Keratinocyte (primary cell): ENCODE measurements around the gene DLG2.

Experiments used
- CTCF ChIP-seq, 3 experiments: IDR thresholded peaks in 1 of 3; conservative IDR thresholded peaks in 1 of 3; optimal IDR thresholded peaks in 1 of 3; 2 replicates in 2 of 3; 3 replicates in 1 of 3; pipeline versions ENCODE3 to v1.5.1; 2011; ENCODE audit warnings: low read length in 3 of 3, mild to moderate bottlenecking in 3 of 3, moderate library complexity in 2 of 3, control low read depth in 1 of 3, inconsistent platforms in 1 of 3; ENCODE audit not compliant: insufficient read depth in 2 of 3; ENCODE audit errors: extremely low read depth in 1 of 3
- EZH2 ChIP-seq: IDR thresholded peaks from one replicate; pipeline ENCODE4 v1.6.1; 2012; ENCODE audit warnings: inconsistent platforms, mild to moderate bottlenecking, low read length, moderate library complexity

- no peak for TF ChIP-seq CTCF (optimal IDR thresholded peaks at IDR 0.05 in 1 of 3, IDR thresholded peaks at IDR 0.05 in 1 of 3, conservative IDR thresholded peaks at IDR 0.05 in 1 of 3; ENCODE audit: extremely low read depth in 1 of 3, insufficient read depth in 2 of 3, low read length in 3 of 3)
- no peak for TF ChIP-seq EZH2
Observed at GRCh38 chr11:83677730-83678129, 1949.4 kb downstream of the DLG2 start.
